T-helper 2 cell treated with Interferon-gamma antibody and Interleukin-4, amounts not matched to agents 5 μg/mL and 100 μg/mL, for 36 hours (primary cell): ENCODE data around the gene RNH1.

Experiments
- DNase-seq: peaks from one replicate; pipeline ENCODE4 v3.0.0; 2021; ENCODE audit warnings: low spot score
- H3K27ac Mint-ChIP-seq: one replicate; pipeline ENCODE4 v1.8.0; 2021; ENCODE audit warnings: mild to moderate bottlenecking, mixed read lengths
- H3K27me3 Mint-ChIP-seq: one replicate; pipeline ENCODE4 v1.8.0; 2021; ENCODE audit warnings: low read depth, mixed read lengths
- H3K36me3 Mint-ChIP-seq: one replicate; pipeline ENCODE4 v1.8.0; 2021; ENCODE audit warnings: low read depth, mixed read lengths
- H3K4me1 Mint-ChIP-seq: one replicate; pipeline ENCODE4 v1.8.0; 2021; ENCODE audit warnings: low read depth, mixed read lengths
- H3K4me3 Mint-ChIP-seq: one replicate; pipeline ENCODE4 v1.8.0; 2022; ENCODE audit warnings: mild to moderate bottlenecking, moderate library complexity, mixed read lengths
- H3K9me3 Mint-ChIP-seq: one replicate; pipeline ENCODE4 v1.8.0; 2021; ENCODE audit warnings: mixed read lengths

RNH1 gene

DNA sequence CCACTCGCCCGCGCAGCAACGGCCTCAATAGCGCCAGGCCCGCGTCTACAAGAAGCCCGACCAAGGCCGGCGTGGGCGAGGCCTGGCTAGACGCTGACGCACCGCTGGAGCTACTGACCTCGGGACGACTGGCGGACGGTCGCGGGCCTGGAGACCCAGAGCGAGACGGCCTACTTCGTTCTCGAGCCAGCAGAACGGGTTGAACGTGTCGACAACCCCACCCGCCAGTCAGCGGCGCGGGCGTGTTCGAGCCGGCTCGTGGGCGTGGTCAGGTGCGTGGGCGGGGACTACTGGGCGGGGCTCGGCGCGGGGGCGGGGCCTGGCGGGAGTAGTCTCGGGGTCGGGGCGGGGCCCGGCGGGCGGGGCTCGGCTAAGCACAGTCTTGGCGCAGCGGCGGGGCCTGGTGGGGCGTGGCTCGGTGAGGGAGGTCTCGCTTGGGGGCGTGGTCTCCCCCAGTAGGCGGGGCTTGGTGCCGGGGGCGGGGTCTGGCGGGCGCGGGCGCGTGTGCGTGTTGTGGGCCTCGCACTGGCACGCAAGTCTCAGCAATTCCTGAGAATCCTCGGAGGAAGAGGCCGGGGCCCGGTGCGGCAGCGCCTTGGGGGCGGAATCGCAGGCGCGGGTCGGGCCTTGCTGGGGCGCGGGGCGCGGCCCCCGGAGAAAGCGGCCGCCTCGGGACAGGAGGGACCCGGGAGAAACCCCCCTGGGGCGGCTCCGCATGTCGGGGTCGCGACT is at the start of gene RNH1:
Gene RNH1, minus strand, starts transcription at position 248 of the 732 bp plus-strand sequence. CDS start 5,080 bp downstream, outside the sequence.
- Mint-ChIP-seq H3K9me3 (no peaks in the 10 kb centered on the region), H3K4me3 (peak within 1 kb of the TSS; percentile 98), H3K36me3 (peaks cover 20% of the 10 kb centered on the region), H3K27me3 (no peaks in the 10 kb centered on the region), H3K27ac (peak within 1 kb of the TSS; percentile 100), H3K4me1 (peaks cover 23% of the 10 kb centered on the region)
- DNase-seq, result peak; percentile 98

- peaks cover 5% of the 10 kb centered on the region for H3K4me1 Mint-ChIP-seq
Measured at GRCh38 chr11:555780-556661, 49.0 kb upstream of the RNH1 start.

GRCh38 chr11:555227-555779 is 48.3 kb upstream of the RNH1 start:
- no peaks in the 10 kb centered on the region for H3K9me3 Mint-ChIP-seq
- H3K4me3 Mint-ChIP-seq, result no peak overlapping the region
- no peak for DNase-seq
- peaks cover 14% of the 10 kb centered on the region for H3K27me3 Mint-ChIP-seq
- H3K4me1 Mint-ChIP-seq, result peaks cover 5% of the 10 kb centered on the region
- no peaks in the 10 kb centered on the region for H3K36me3 Mint-ChIP-seq
- no peak overlapping the region for H3K27ac Mint-ChIP-seq

More at GRCh38 chr11:555780-556661, 49.0 kb upstream of the RNH1 start:
- Mint-ChIP-seq H3K27ac (no peak overlapping the region), H3K9me3 (no peaks in the 10 kb centered on the region), H3K4me3 (no peak overlapping the region), H3K27me3 (peaks cover 14% of the 10 kb centered on the region), H3K36me3 (no peaks in the 10 kb centered on the region)
- no peak for DNase-seq

DNA sequence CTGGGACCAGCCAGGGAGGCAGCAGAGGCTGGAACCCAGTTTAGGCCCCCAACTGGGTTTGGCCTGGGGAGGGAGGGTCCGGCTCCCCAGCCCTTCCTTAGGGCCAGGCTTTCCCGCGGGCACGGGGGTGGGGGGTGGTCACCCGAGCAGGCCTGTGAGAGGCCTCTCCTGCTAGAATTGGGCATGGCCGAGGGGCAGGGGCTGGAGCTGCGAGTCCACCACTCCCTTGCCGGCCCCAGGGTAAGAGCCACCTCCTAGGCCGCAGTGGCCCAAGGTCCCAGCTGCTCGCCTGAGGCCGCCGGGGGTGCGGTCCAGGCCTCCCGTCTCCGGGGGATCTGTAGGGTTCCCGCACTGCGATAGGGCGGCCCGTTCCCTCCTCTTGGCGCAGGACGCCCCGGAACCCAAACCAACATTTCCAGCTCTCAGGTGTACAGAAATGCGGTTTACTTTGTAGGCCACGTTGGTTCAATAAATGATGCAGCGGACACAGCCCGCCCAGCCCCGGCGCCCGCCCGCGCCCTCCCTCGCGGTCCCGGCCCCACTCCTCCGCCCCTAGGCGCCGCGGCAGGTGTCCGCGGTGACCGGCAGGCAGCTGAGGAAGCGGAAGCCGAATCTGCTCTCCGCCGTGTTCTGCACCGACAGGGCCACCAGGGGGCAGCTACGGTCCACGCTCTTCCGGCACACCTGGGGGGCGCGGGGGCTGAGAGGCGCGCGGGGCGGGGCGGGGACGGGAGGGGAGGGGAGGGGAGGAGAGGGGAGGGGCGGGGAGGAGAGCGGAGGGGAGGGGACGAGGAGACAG is 47.6 kb upstream of the RNH1 start:
- Mint-ChIP-seq H3K4me1 (peaks cover under 1% of the 10 kb centered on the region), H3K36me3 (no peaks in the 10 kb centered on the region), H3K27me3 (peaks cover 14% of the 10 kb centered on the region), H3K4me3 (no peak overlapping the region), H3K9me3 (no peaks in the 10 kb centered on the region), H3K27ac (no peak overlapping the region)
- DNase-seq, result peak; percentile 65

DNA sequence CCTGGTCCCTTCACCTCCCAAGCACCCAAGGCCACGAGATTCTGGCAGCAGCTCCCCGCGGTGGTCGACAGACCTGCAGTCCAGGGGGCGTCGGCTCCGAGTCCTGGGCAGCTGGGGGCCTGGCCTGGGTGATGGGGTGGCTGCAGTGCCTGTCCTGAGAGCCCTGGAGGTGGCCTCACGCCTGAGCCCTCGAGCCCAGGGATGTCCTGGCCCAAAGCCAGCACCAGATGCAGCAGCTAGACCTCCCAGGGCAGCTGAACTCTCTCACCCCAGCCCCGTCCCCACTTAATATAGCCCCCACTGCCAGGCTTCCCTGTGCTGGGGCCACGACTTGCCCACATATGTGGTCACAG is 46.9 kb upstream of the RNH1 start:
- H3K4me1 Mint-ChIP-seq, result no peaks in the 10 kb centered on the region
- H3K4me3 Mint-ChIP-seq, result no peak overlapping the region
- no peaks in the 10 kb centered on the region for H3K9me3 Mint-ChIP-seq
- no peak for DNase-seq
- no peak overlapping the region for H3K27ac Mint-ChIP-seq
- no peaks in the 10 kb centered on the region for H3K36me3 Mint-ChIP-seq
- H3K27me3 Mint-ChIP-seq, result peaks cover 14% of the 10 kb centered on the region

GRCh38 chr11:553083-553987 is 46.3 kb upstream of the RNH1 start:
- no peaks in the 10 kb centered on the region for H3K36me3 Mint-ChIP-seq
- H3K9me3 Mint-ChIP-seq, result no peaks in the 10 kb centered on the region
- no peak overlapping the region for H3K27ac Mint-ChIP-seq
- no peaks in the 10 kb centered on the region for H3K4me1 Mint-ChIP-seq
- no peak for DNase-seq
- H3K27me3 Mint-ChIP-seq, result peaks cover 14% of the 10 kb centered on the region
- H3K4me3 Mint-ChIP-seq, result no peak overlapping the region

DNA sequence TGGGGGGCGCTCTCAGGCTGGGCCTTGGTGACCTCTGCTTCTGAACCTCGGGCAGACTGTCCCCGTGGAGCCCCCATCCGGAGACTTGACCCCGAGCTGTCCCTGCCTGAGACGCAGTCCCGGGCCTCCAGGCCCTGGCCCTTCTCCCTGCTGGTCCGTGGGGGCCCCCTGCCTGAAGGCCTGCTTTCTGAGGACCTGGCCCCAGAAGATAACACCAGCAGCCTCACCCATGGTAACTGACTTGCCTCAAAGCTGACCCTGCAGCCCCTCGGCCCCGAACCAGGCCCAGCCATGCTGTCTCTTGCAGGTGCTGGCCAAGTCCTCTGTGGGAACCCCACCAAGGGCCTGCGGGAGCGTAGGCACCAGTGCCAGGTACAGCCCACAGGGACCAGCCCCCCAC is 44.6 kb upstream of the RNH1 start:
- Mint-ChIP-seq H3K4me3 (no peak overlapping the region), H3K27me3 (peaks cover 4% of the 10 kb centered on the region), H3K36me3 (no peaks in the 10 kb centered on the region), H3K27ac (no peak overlapping the region), H3K4me1 (no peaks in the 10 kb centered on the region), H3K9me3 (no peaks in the 10 kb centered on the region)
- no peak for DNase-seq

GRCh38 chr11:551131-551530 is 44.1 kb upstream of the RNH1 start:
- no peaks in the 10 kb centered on the region for H3K27me3 Mint-ChIP-seq
- no peak for DNase-seq
- H3K36me3 Mint-ChIP-seq, result no peaks in the 10 kb centered on the region
- H3K4me1 Mint-ChIP-seq, result no peaks in the 10 kb centered on the region
- no peak overlapping the region for H3K4me3 Mint-ChIP-seq
- no peaks in the 10 kb centered on the region for H3K9me3 Mint-ChIP-seq
- no peak overlapping the region for H3K27ac Mint-ChIP-seq

DNA sequence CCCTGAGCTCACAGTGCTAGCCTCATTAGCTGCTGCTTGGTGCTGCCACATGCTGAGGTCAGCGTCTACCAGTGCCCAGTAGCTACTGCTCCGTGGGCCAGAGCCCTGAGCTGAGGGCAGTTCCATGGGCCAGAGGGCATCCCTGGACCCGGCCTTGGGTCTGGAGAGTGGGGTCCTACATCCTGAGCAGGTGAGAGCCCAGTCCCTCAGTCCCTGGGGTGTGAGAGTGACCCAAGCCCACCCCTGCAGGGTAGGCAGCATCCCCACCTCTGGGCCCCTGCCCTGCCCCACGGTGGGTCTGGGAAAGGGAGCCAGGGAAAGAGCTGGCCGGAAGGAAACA is 43.7 kb upstream of the RNH1 start:
- DNase-seq, result no peak
- H3K4me1 Mint-ChIP-seq, result no peaks in the 10 kb centered on the region
- no peaks in the 10 kb centered on the region for H3K27me3 Mint-ChIP-seq
- H3K27ac Mint-ChIP-seq, result no peak overlapping the region
- no peak overlapping the region for H3K4me3 Mint-ChIP-seq
- no peaks in the 10 kb centered on the region for H3K36me3 Mint-ChIP-seq
- no peaks in the 10 kb centered on the region for H3K9me3 Mint-ChIP-seq

GRCh38 chr11:550021-550745 is 43.1 kb upstream of the RNH1 start:
- Mint-ChIP-seq H3K27me3 (no peaks in the 10 kb centered on the region), H3K4me3 (no peak overlapping the region), H3K9me3 (no peaks in the 10 kb centered on the region), H3K36me3 (no peaks in the 10 kb centered on the region), H3K4me1 (no peaks in the 10 kb centered on the region), H3K27ac (no peak overlapping the region)
- no peak for DNase-seq

DNA sequence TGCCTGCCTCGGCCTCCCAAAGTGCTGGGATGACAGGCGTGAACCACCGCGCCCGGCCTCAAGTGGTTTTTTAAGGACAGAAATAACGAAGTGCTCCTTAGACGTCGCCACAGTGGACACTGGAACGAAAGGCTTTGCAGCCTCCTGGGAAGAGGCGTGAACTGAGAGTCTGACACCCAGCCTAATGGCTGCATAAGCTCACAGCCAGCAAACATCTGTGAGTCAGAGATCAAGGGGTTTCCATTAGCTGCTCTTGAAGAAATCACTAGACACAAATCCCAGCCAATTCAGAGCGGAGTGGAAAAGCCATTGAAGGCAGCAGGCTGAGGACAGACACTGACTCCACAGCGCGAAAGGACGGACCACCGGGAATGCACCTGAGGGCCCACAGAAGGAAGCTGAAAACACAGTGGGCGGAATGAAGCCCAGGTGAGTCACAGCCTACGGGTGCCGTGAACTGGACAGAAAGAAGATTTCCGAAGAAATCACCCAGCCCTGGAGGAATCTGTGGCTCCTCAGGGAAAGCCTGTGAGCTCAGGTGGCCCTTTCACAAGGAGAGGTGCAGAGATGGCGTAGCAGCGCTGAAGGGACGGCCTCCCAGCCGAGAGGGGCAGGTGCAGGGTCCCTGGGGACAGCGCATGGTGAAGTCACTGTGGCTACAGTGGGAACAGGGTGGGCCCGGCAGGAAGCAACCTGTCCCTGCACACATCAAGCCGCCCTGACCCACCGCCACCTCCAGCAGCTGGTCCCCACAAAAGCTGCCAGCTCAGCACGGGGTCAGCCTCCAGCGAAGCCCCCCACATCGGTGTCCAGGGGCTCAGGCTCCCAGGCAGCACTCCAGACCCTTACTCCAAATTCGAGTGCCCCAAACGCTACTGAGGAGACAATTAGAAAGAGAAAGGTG is 41.9 kb upstream of the RNH1 start:
- no peaks in the 10 kb centered on the region for H3K27me3 Mint-ChIP-seq
- no peak overlapping the region for H3K27ac Mint-ChIP-seq
- no peak for DNase-seq
- H3K36me3 Mint-ChIP-seq, result no peaks in the 10 kb centered on the region
- H3K4me1 Mint-ChIP-seq, result no peaks in the 10 kb centered on the region
- no peak overlapping the region for H3K4me3 Mint-ChIP-seq
- no peaks in the 10 kb centered on the region for H3K9me3 Mint-ChIP-seq

GRCh38 chr11:545171-545570 is 38.1 kb upstream of the RNH1 start:
- no peaks in the 10 kb centered on the region for H3K27me3 Mint-ChIP-seq

More at GRCh38 chr11:545171-545570, 38.1 kb upstream of the RNH1 start:
- DNase-seq, result no peak
- no peaks in the 10 kb centered on the region for H3K4me1 Mint-ChIP-seq
- no peak overlapping the region for H3K27ac Mint-ChIP-seq
- H3K9me3 Mint-ChIP-seq, result no peaks in the 10 kb centered on the region
- no peak overlapping the region for H3K4me3 Mint-ChIP-seq
- no peaks in the 10 kb centered on the region for H3K36me3 Mint-ChIP-seq
